ENCODE results near the gene LCA5L. TPM values are rescaled to one million over a fixed set of nuclear protein-coding genes. Genes with fewer than 3 reads are reported as not detected.

Gene LCA5L
- total and polyA plus RNA-seq, 12 donors: 0.42 to 13.5 (median 4.8) TPM

DNA sequence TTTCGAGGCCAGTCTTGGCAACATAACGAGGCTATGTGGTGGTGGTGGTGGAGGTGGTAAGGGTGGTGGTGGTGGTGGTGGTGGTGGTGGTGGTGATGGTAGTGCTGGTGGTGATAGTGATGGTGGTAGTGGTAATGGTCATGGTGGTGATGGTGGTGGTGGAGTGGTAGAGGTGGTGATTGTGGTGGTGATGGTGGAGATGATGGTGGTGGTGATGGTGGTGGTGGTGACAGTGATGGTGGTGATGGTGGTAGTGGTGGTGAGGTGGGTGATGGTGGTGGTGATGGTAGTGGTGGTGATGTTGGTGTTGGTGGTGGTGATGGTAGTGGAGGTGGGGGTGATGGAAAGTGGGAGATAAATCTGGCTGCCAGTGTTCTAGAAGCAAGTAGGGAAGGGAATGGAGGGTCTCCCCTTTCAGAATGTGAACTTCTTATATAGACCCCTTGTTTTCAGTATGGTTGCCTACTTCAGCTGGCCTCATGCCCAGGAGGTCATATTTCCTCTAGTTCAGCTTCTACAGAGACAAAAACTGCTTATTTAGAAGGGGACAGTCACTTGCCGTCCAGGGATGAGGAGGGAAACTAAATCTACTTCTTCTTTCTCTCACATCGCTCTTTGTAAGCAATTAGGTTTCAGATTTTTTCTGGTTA is 33.7 kb upstream of the LCA5L start:
- 77 to 90% (median 84%) methylated on average over 4 of the region's 4 CpGs for WGBS, 4 donors

DNA sequence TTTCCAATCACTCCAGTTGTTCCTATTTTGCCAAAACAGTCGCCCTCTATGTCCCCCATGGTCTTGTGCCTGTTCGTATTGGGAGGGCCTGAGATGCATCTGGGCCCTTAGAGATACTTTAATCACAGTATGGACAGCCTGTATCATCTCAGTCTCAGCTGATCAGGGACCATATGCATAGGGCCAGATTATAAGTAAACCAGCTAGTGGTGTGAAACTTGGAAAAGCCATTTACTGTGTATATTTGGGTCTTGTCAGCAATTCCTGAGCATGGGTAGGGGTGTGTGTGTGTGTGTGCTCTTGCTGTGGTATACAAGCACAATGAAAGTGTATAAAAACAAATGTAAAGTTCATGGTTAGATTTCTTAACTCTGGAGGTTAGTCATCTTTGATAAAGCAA is 29.0 kb upstream of the LCA5L start:
- Histone ChIP-seq H3K4me3 (no peak overlapping the region), H3K9me3 (replicated peaks in 1 of 3) (no peaks in the 10 kb centered on the region), H3K27me3 (no peaks in the 10 kb centered on the region), H3K4me1 (replicated peaks in 1 of 2) (no peaks in the 10 kb centered on the region), H3K36me3 (replicated peaks in 1 of 2) (no peaks in the 10 kb centered on the region), H3K27ac (peak overlapping the region in 2 of 5 donors; percentile 10 to 18)
- intact Hi-C loops (cut with DNase I): no loop called here
- WGBS, 4 donors: 80 to 96% (median 86%) methylated on average over 2 of the region's 2 CpGs
- TF ChIP-seq POLR2A (IDR thresholded peaks at IDR 0.05): no peak
- TF ChIP-seq, protein P1, sequence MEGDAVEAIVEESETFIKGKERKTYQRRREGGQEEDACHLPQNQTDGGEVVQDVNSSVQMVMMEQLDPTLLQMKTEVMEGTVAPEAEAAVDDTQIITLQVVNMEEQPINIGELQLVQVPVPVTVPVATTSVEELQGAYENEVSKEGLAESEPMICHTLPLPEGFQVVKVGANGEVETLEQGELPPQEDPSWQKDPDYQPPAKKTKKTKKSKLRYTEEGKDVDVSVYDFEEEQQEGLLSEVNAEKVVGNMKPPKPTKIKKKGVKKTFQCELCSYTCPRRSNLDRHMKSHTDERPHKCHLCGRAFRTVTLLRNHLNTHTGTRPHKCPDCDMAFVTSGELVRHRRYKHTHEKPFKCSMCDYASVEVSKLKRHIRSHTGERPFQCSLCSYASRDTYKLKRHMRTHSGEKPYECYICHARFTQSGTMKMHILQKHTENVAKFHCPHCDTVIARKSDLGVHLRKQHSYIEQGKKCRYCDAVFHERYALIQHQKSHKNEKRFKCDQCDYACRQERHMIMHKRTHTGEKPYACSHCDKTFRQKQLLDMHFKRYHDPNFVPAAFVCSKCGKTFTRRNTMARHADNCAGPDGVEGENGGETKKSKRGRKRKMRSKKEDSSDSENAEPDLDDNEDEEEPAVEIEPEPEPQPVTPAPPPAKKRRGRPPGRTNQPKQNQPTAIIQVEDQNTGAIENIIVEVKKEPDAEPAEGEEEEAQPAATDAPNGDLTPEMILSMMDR (IDR thresholded peaks at IDR 0.05): no peak
- no peak for DNase-seq

More for the DNA sequence above, 33.7 kb upstream of the LCA5L start:
- no peak for DNase-seq
- Histone ChIP-seq H3K36me3 (replicated peaks in 1 of 2) (no peaks in the 10 kb centered on the region), H3K27me3 (no peaks in the 10 kb centered on the region), H3K4me3 (no peak overlapping the region), H3K9me3 (replicated peaks in 1 of 3) (no peaks in the 10 kb centered on the region), H3K27ac (no peak overlapping the region), H3K4me1 (replicated peaks in 1 of 2) (peaks cover 18 to 20% of the 10 kb centered on the region in 2 donors)
- TF ChIP-seq, protein P1 (IDR thresholded peaks at IDR 0.05): no peak
- TF ChIP-seq POLR2A (IDR thresholded peaks at IDR 0.05): no peak
- intact Hi-C loops (cut with DNase I): no loop called here

DNA sequence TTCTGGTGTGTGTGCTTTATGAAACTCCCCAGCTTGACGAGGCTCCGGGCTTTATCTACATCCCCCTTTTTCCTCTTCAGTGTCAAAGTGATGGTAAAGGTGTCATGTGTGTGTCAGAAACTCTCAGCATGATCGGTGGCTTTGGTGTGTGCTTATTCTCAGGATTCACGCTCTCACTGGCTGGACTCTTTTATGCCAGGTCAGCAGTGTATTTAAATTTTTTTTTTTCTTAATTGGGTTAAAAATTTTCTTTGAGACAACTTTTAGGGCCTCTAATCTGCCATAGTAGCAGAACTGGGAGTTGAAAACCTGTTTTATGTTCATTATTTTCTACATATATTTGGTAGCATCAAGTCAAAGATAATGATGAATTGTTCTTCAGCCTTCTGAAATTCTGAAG is 27.2 kb upstream of the LCA5L start:
- intact Hi-C loops (cut with DNase I): no loop called here
- WGBS, 4 donors: 80 to 91% (median 89%) methylated on average over 4 of the region's 4 CpGs
- H3K27ac ChIP-seq: no peak overlapping the region

DNA sequence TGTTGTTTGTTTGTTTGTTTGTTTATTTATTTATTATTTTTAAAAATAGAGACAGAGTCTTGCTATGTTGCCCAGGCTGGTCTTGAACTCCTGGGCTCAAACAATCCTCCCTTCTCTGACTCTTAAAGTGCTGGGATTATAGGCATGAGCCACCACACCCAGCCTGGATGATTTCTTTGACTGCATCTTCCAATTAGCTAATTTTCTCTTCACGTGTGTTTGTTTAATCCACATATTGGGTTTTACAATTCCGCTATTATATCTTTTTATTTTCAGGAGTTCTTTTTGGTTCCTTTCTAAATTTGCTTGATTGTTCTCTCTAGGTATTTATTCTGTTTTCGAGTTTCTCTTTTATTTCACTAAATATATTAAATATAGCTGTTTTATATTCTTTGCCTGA is 26.0 kb upstream of the LCA5L start:
- Histone ChIP-seq H3K4me1 (replicated peaks in 1 of 2) (no peaks in the 10 kb centered on the region), H3K4me3 (no peak overlapping the region), H3K27ac (no peak overlapping the region), H3K27me3 (no peaks in the 10 kb centered on the region), H3K9me3 (replicated peaks in 1 of 3) (no peaks in the 10 kb centered on the region), H3K36me3 (replicated peaks in 1 of 2) (no peaks in the 10 kb centered on the region)
- intact Hi-C loops (cut with DNase I): no loop called here
- DNase-seq: no peak
- TF ChIP-seq POLR2A (IDR thresholded peaks at IDR 0.05): no peak
- TF ChIP-seq, protein P1 (IDR thresholded peaks at IDR 0.05): no peak
- WGBS, 4 donors: 92 to 97% (median 95%) methylated on average over 3 of the region's 3 CpGs

More for the DNA sequence above, 27.2 kb upstream of the LCA5L start:
- H3K4me3 ChIP-seq: no peak overlapping the region
- no peaks in the 10 kb centered on the region for H3K36me3 ChIP-seq (replicated peaks in 1 of 2)
- H3K27me3 ChIP-seq: no peaks in the 10 kb centered on the region
- H3K9me3 ChIP-seq (replicated peaks in 1 of 3): no peaks in the 10 kb centered on the region
- H3K4me1 ChIP-seq (replicated peaks in 1 of 2): no peaks in the 10 kb centered on the region
- TF ChIP-seq, protein P1 (IDR thresholded peaks at IDR 0.05): no peak
- TF ChIP-seq POLR2A (IDR thresholded peaks at IDR 0.05): no peak
- no peak for DNase-seq

Data from adrenal gland (tissue), 12 donors.